ENCODE data around the gene MED13L. TPM values are rescaled to one million over a fixed set of nuclear protein-coding genes. Genes with fewer than 3 reads are reported as not detected.

MED13L gene
- total and polyA plus RNA-seq, 9 donors, result 47.8 to 198 (median 156) TPM

- TF ChIP-seq EP300 (IDR thresholded peaks at IDR 0.05), result no peak
- no peak for TF ChIP-seq POLR2A (IDR thresholded peaks at IDR 0.05)
- no peak for TF ChIP-seq CTCF (IDR thresholded peaks at IDR 0.05)
- H3K9me3 ChIP-seq, result no peaks in the 10 kb centered on the region
- H3K36me3 ChIP-seq, result no peaks in the 10 kb centered on the region
- 92 to 96% (median 93%) methylated on average over 8 of the region's 8 CpGs for whole genome bisulfite sequencing, 3 donors
- intact Hi-C loops (cut with DNase I), result no loop called here
- no peak for DNase-seq
- no peaks in the 10 kb centered on the region for H3K4me1 ChIP-seq (ENCODE audit: insufficient read depth)
- no peaks in the 10 kb centered on the region for H3K27me3 ChIP-seq
- no peak overlapping the region for H3K4me3 ChIP-seq
- no peak overlapping the region for H3K27ac ChIP-seq
Observed at GRCh38 chr12:115944392-115944742, 333.1 kb downstream of the MED13L start.

- no peak for TF ChIP-seq CTCF (IDR thresholded peaks at IDR 0.05)
- intact Hi-C loops (cut with DNase I), result no loop called here
- DNase-seq, result no peak
- Histone ChIP-seq H3K9me3 (no peaks in the 10 kb centered on the region), H3K4me1 (ENCODE audit: insufficient read depth) (no peaks in the 10 kb centered on the region), H3K27ac (no peak overlapping the region), H3K27me3 (no peaks in the 10 kb centered on the region), H3K4me3 (no peak overlapping the region), H3K36me3 (no peaks in the 10 kb centered on the region)
- 39 to 49% (median 47%) methylated on average over 13 of the region's 13 CpGs for WGBS, 3 donors
Observed at GRCh38 chr12:115943630-115944391, 333.7 kb downstream of the MED13L start.

- WGBS, 3 donors, result 75 to 82% (median 82%) methylated on average over 7 of the region's 7 CpGs
- no peaks in the 10 kb centered on the region for H3K4me1 ChIP-seq (ENCODE audit: insufficient read depth)
- no peaks in the 10 kb centered on the region for H3K36me3 ChIP-seq
- intact Hi-C loops (cut with DNase I), result no loop called here
- H3K9me3 ChIP-seq, result no peaks in the 10 kb centered on the region
- H3K27me3 ChIP-seq, result no peaks in the 10 kb centered on the region
- DNase-seq, result no peak
- TF ChIP-seq CTCF (IDR thresholded peaks at IDR 0.05) (no peak), POLR2A (IDR thresholded peaks at IDR 0.05) (no peak), EP300 (IDR thresholded peaks at IDR 0.05) (no peak)
- no peak overlapping the region for H3K4me3 ChIP-seq
- no peak overlapping the region for H3K27ac ChIP-seq
Observed at GRCh38 chr12:115943310-115943629, 334.2 kb downstream of the MED13L start.

GRCh38 chr12:115942346-115942745 lies 335.1 kb downstream of the MED13L start:
- H3K36me3 ChIP-seq, result no peaks in the 10 kb centered on the region
- intact Hi-C loops (cut with DNase I), result no loop called here
- no peaks in the 10 kb centered on the region for H3K9me3 ChIP-seq
- WGBS, 3 donors, result 79 to 95% (median 93%) methylated on average over 1 of the region's 1 CpG
- no peak overlapping the region for H3K27ac ChIP-seq
- TF ChIP-seq EP300 (IDR thresholded peaks at IDR 0.05) (no peak), POLR2A (IDR thresholded peaks at IDR 0.05) (no peak), CTCF (IDR thresholded peaks at IDR 0.05) (no peak)
- no peaks in the 10 kb centered on the region for H3K4me1 ChIP-seq (ENCODE audit: insufficient read depth)
- H3K27me3 ChIP-seq, result no peaks in the 10 kb centered on the region
- H3K4me3 ChIP-seq, result no peak overlapping the region
- DNase-seq, result no peak
